Limb (tissue), 2 donors: ENCODE data around the gene SLX1B.
"Not testable (repeated sequence)": the region's sequence is repeated elsewhere in the genome, so short reads cannot be mapped to it uniquely, and the experiment has no call there.

Experiments
- DNase-seq, 2 donors: peaks; one replicate each; pipeline ENCODE4 v3.0.0-alpha.2; 2016; ENCODE audit errors: extremely low spot score in 2 of 2

Gene SLX1B

DNA sequence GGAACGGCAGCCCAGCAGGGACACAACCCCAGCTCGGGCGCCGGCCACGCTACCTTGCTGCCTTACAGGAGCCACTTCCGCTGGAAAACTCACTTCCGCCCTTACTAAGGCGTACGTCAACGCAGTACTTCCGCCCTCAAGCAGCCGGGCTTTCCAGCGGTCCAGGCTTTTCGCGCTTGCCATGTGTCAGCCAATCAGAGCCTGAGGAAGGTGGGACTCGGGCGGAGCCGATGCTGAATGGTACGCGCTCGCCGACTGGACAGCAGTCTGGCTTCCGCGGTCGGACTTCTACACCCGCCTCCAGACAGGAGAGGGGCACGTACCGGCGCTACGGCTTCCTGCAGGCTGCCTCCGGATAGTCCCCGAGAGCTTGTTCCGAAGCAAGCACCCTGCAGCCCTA is at the start of gene SLX1B, which contains the start of gene BOLA2:
Gene SLX1B, plus strand, starts transcription at position 265 of the 400 bp plus-strand sequence.
Gene BOLA2, minus strand, starts transcription at position 83 of the 400 bp plus-strand sequence. CDS start 98 bp downstream, outside the sequence.
- not testable (repeated sequence) for DNase-seq

DNA sequence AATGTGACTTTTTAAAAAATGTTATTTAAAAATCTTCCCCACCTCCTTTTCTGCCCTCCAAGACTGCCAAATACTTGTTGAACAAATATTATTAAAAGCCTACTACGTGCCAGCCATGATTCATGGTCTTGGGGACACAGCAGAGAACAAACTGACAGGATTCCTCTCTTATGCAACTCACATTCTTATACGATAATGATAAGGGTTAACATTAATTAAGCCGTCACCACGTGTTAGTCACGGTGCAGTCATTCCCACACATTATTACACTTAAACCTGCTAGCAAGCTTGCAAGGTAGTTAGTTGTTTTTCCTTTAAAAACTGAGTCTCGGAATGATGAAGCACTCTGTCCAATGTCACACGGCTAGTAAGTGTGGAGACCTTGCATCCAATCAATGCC is 49.1 kb upstream of the SLX1B start:
- DNase-seq: not testable (repeated sequence)

DNA sequence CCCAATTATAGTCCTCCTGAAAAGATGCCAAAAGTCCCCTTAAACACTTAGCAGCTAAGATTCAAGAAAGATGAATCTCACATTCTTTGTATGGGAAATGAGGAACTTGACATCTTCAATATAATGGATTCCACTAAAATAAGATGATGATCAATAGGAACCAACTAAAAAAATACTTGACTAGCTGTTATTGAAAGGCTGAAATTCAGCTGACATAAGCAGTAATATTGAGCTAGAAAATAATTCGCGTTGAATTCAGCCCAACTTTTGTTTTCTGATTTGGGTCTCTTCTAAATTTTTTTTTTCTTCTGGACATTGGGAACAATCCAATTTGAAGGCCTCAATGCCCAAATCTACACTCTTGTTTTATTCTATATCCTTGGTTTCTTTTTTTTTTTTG is 30.7 kb upstream of the SLX1B start:
- not testable (repeated sequence) for DNase-seq

DNA sequence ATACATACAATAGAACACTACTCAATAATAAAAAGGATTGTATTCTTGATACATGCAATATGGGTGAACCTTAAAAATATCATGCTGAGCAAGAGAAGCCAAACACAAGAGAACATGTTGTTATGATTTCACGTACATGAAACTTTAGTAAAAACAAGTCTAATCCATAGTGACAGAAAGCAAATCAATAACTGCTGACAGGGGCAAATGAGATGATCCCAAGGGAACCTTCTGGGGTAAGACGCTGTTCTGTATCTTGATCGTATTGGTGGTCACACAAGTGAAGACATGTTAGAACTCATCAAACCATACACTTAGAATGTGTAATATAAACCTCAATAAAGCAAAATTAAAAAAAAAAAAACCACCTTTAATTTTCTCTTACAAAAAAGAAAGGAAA is 28.9 kb upstream of the SLX1B start:
- not testable (repeated sequence) for DNase-seq

DNA sequence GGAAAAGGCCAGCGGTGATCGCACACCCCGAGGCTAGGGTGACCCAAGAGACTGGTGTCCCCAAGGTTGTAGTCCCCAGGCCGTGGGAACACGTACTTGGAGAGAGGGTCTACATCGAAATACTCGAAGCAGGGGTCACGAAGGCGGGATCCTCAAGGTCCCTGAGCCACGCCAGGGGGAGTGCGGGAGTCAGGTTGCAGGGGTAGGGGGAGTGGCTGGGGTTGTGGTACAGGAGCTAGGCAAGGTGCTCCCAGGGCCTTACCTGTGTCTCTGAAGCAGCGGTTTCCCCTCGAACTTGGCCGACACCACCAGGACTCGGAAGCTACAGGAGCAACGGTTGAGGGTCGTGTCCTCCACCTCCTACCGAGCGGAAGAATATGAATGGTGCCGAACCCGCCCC is 579 bp upstream of the SLX1B start:
- DNase-seq: not testable (repeated sequence)

DNA sequence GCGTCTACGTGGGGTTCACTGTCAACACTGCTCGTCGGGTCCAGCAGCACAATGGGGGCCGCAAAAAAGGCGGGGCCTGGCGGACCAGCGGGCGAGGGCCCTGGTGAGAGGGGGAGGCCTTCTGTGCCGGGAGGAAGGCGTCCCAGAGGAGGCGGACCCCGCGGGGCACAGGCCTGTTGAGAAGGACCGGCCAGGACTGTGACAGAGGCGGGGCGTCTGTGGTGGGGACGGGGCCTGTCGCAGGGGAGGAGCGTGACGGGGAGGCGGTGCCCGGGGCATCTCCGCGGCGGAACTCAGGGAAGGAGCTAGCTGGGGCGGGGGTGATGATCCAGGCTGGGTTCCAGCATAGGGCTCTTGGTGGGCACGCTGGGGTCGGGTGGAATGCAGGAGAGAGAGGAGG is 495 bp downstream of the SLX1B start:
- DNase-seq: not testable (repeated sequence)

DNA sequence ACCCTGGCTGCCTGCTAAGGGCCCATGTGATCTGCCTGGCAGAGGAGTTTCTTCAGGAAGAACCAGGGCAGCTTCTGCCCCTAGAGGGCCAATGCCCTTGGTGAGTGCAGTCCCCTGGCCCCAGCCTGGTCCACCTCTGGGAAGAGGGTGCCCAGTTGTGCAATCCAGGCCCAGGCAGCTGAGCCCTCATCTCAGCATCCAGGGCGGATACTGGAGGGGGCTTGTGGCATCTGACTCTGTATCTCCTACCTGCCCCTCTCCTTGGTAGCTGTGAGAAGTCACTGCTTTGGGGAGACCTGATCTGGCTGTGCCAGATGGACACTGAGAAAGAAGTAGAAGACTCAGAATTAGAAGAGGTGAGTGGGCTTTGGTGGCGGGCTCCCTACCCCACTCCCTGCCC is 3.3 kb downstream of the SLX1B start:
- DNase-seq: not testable (repeated sequence)

DNA sequence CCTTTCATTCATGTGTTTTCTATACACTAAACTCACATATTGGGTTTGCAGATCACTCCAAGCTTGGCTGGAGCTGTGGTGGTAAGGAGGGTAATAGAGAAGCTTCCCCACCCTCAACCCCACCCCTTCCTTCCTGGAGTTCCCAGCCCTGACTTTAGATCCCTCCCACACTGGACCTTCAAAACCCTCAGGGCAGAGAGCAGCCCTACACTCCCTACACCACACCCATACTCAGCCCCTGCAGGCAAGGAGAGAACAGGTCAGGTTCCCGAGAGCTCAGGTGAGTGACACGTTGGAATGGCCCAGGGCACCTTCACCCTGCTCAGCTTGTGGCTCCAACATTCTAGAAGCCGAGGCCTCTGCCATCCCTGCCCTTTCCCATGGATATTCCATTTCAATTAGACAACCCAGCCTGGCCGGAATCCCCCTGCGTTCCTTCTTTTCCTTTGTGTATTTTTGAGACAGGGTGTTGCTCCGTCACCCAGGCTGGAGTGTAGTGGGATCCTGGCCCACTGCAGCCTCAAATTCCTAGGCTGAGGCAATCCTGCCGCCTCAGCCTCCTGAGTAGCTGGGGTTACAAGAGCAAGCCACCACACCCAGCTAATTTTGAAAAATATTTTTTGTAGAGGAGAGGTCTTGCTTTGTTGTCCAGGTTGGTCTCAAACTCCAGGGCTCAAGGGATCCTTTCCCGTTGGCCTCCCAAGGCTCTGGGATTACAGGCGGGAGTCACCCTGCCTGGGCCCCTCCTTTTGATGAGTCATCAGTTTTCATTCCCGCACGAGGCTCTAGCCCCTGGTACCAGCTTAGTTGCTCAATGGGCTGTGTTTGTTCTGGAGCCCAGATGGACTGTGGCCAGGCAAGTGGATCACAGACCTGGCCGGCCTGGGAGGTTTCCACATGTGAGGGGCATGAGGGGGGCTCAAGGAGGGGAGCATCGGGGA is 5.6 kb downstream of the SLX1B start, which contains the start of gene SULT1A4:
Gene SULT1A4, plus strand, starts transcription at position 208 of the 941 bp plus-strand sequence. CDS start 1,473 bp downstream, outside the sequence.
- not testable (repeated sequence) for DNase-seq

DNA sequence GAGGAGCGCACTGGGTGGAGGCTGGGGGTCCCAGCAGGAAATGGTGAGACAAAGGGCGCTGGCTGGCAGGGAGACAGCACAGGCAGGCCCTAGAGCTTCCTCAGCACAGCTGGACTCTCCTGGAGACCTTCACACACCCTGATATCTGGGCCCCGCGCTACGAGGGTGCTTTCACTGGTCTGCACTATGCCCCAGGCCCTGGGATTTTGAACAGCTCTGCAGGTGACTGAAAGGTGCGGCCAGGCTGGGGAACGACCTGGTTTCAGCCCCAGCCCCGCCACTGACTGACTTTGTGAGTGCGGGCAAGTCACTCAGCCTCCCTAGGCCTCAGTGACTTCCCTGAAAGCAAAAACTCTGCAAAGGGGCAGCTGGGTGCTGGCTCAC is 6.3 kb downstream of the SLX1B start:
- not testable (repeated sequence) for DNase-seq

DNA sequence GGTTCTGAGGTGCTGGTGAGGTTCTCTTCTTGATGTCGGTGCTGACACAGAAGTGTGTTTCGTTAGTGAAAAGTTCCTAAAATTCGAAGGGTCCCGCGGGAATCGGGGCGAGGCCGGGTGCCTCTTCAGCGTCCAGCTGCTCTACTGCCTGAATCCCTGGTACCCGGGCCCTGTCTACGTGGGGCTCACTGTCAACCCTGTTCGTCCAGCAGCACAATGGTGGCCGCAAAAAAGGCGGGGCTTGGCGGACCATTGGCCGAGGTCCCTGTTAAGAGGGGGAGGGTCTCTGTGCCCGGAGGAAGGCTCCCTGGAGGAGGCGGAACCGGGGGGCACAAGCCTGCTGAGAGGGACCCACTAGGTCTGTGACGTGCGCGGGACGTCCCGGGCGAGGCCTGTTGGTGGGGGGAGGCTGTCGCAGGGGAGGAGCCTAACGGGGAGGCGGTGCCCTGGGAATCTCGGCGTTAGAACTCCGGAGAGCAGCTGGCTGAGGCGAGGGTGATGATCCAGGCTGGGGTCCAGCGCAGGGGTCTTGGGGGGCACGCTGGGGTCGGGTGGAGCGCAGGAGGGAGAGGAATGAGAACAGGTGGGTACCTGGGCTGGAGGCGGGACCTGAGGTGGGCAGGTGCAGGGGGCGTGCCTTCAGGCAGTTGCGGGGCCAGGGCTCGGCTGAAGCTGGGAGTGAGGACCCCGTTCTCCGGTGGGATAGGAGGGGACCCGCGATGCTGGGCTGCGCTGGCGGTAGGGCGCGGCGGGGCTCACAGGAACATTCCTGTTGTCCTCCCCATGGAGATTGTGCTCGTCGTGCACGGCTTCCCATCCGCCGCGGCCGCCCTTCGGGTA is 11.9 kb downstream of the SLX1B start:
- DNase-seq: not testable (repeated sequence)

DNA sequence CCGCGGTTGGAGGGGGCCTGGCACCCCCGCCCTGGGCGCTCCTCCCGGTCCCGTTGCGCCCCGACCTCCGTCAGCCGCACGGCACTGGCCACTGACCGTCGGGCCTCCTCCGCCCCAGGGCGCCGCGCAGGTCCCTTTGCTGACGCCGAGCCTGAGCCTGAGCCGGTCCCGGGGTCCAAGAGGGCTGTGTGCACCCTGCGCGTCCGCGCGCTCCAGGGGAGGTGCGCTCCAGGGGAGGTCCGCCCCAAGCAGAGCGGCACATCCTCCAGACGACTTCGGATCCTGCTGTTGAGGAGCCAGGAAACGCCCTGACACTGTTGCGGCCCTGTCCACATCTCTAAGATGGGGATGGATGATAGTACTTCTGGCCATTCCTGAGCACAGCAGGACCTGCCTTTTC is 12.6 kb downstream of the SLX1B start:
- DNase-seq: not testable (repeated sequence)

DNA sequence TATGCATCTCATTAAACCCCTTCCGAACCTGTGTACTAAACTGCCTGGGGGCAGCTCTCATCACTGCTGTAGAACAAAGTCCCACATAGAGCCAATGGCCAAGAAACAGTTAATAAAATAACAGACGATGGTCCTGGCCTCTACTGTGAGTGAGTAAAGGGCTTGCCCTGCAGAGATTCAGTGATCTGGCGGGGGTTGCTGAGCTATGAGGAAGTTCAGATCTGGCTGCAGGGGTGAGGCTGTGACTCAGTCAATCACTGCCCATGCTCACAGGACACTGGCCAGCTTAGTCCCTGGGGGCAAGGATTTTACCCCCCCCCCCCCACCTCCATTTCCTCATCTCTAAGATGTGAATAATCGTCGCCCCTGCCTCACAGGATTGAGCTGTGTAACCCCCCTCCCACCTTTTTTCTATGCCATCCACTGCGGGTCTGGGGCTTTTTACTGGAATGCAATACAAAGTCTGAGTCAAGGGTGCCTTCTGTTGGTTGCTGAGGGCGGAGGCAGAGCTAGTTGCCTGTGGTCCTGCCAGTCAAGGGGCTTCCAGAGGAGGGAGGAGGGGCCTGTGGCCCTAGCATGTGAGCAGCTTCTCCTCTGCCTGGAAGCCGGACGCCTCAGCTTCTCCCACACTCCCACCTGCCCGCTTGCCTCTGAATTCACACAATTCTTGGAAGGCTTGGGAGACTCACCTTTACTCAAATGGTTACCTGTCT is 13.5 kb downstream of the SLX1B start:
- not testable (repeated sequence) for DNase-seq

DNA sequence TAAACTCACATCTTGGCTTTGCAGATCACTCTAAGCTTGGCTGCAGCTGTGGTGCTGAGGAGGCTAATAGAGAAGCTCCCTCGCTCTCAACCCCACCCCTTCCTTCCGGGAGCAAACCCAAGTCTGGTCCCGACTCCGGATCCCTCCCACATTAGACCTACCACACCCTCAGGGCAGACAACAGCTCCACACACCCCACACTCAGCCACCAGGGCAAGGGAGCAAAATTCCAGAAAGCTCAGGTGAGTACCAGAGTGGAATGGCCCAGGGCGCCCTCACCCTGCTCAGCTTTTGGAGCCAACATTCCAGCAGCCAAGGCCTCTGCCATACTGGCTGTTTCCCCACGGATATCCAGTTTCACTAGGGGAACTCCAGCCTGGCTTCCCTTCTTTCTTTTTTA is 15.3 kb downstream of the SLX1B start:
- not testable (repeated sequence) for DNase-seq

DNA sequence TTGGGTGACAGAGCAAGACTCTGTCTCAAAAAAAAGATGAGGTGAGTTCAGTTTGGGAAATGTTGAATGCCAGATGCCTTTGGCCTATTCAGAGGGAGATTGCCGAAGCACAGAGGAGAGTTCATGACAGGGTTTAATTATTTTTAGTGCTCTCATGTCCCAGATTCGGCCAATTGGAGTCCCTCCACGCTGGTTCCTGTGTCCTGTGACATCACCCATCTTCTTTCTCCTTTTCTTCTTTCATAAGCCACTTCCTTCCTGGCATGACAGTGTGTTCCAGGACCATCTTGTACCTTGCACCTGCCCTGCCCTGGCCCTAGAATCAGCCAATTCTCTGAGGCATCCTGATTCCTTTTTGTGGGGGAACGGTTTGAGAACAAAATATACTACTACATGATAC is 17.7 kb downstream of the SLX1B start:
- not testable (repeated sequence) for DNase-seq

DNA sequence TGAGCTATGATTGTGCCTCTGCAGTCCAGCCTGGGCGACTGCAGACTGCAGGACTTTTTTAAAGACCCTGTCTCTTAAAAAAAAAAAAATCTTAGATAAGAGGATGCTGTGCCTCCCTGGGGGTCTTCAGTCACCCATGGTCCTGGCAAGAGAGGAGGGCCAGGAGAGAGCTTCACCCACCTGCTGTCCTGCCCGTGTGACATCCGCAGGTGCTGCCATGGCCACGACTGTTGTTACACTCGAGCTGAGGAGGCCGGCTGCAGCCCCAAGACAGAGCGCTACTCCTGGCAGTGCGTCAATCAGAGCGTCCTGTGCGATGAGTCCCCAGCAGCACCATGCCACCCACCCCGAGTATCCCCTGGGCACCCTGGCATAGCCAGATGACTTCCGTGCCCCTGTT is 27.9 kb downstream of the SLX1B start:
- not testable (repeated sequence) for DNase-seq

DNA sequence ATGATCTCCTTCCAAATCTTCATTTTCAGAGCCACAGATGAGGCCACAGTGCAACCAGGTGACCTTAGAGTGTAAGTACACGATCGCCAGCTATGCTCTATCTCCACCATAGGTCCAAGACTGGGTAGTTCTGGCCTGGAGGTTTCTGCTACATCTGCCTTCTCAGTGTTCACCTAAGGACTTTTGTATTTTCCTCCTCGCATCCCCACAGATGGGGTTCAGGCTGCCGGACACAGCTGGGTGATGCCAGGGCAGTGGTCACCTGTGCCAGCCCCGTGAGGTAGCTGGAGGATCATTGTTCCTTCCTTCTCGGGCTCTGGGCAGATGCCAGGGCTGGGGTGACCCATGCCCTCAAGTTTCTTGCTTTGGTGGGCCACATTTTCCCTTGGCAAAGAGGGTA is 52.0 kb downstream of the SLX1B start, which contains the start of gene NPIPB12:
Gene NPIPB12, minus strand, starts transcription at position 101 of the 400 bp plus-strand sequence.
- not testable (repeated sequence) for DNase-seq
